ENCODE results near the gene ALG10.
"Not testable (repeated sequence)": the region's sequence is repeated elsewhere in the genome, so short reads cannot be mapped to it uniquely, and the experiment has no call there.

The ALG10 gene

GRCh38 chr12:34016361-34016760, 5.9 kb upstream of the ALG10 start:
- DNase-seq (ENCODE audit: low read depth) = no peak
- no peak for TF ChIP-seq CTCF (IDR thresholded peaks at IDR 0.05; ENCODE audit: insufficient read depth, low read depth, low read length, missing control alignments)
- no peak overlapping the region for H3K4me3 ChIP-seq (ENCODE audit: low read depth, low read length)

- DNase-seq (ENCODE audit: low read depth) = no peak
Observed at GRCh38 chr12:34021071-34021470, 1.2 kb upstream of the ALG10 start.

GRCh38 chr12:34027661-34028060, 5.4 kb downstream of the ALG10 start:
- DNase-seq (ENCODE audit: low read depth); H3K4me3 ChIP-seq (ENCODE audit: low read depth, low read length): not testable (repeated sequence)

More at GRCh38 chr12:34021071-34021470, 1.2 kb upstream of the ALG10 start:
- H3K4me3 ChIP-seq (ENCODE audit: low read depth, low read length) = no peak overlapping the region
- TF ChIP-seq CTCF (IDR thresholded peaks at IDR 0.05; ENCODE audit: insufficient read depth, low read depth, low read length, missing control alignments) = no peak

GRCh38 chr12:34030591-34030990, 8.3 kb downstream of the ALG10 start:
- no peak for TF ChIP-seq CTCF (IDR thresholded peaks at IDR 0.05; ENCODE audit: insufficient read depth, low read depth, low read length, missing control alignments)
- H3K4me3 ChIP-seq (ENCODE audit: low read depth, low read length) = no peak overlapping the region
- no peak for DNase-seq (ENCODE audit: low read depth)

GRCh38 chr12:34033628-34034296, 11.5 kb downstream of the ALG10 start:
- DNase-seq (ENCODE audit: low read depth) = peak; percentile 30
- TF ChIP-seq CTCF (IDR thresholded peaks at IDR 0.05; ENCODE audit: insufficient read depth, low read depth, low read length, missing control alignments) = peak; percentile 40
- H3K4me3 ChIP-seq (ENCODE audit: low read depth, low read length) = no peak overlapping the region

GRCh38 chr12:34038357-34038756, 16.1 kb downstream of the ALG10 start:
- not testable (repeated sequence) for DNase-seq (ENCODE audit: low read depth); H3K4me3 ChIP-seq (ENCODE audit: low read depth, low read length)

GRCh38 chr12:34046570-34046969, 24.3 kb downstream of the ALG10 start:
- H3K4me3 ChIP-seq (ENCODE audit: low read depth, low read length) = no peak overlapping the region
- no peak for TF ChIP-seq CTCF (IDR thresholded peaks at IDR 0.05; ENCODE audit: insufficient read depth, low read depth, low read length, missing control alignments)
- no peak for DNase-seq (ENCODE audit: low read depth)

- not testable (repeated sequence) for DNase-seq (ENCODE audit: low read depth); H3K4me3 ChIP-seq (ENCODE audit: low read depth, low read length)
Observed at GRCh38 chr12:34047855-34048254, 25.6 kb downstream of the ALG10 start.
